GM11168 (cell line): ENCODE measurements around the gene KCNQ1.

Experiments
- in situ Hi-C: fragments of 300-500 bp; cut with MboI; formaldehyde crosslinking; loops from one replicate; pipeline ENCODE4 v1.12.0; 2022; ENCODE audit warnings: low sequenced_read_pairs; ENCODE audit not compliant: unreplicated experiment

The KCNQ1 gene

DNA sequence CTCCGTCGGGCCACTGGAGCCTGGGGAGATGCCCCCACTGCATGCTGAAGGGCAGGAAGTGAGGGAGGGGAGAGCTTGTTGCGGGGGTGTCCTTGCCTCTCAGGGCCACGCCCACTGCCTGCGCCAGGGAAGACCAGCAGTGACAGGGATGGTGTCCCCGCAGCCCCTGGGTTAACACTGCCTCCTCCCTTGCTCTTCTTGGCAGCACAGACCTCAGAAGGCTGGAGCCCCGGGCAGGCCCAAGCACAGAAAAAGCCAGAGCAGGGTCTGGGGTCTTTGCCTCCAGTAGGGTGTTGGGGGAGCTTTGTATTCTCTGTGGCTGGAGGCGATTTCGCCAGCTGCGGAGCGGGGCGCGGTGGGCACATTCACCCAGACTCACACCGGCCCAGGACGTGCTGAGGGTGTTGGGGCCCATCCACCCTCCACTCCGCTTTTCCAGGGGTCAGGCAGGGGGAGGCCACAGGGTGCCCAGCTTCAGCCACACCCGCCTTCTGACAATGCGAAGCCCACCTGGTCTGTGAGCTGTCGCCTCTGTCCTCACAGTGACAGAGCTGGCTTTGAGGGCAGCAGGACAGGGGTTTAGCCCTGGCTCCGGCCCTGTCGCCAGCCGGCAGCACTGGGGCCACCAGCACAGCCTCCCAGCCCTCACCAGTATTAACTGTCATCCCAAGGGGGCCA is 357.0 kb downstream of the KCNQ1 start:
- in situ Hi-C loops: no loop called here

GRCh38 chr11:2802389-2803185 is 357.8 kb downstream of the KCNQ1 start:
- in situ Hi-C loops: no loop called here

- in situ Hi-C loops: no loop called here
Measured at GRCh38 chr11:2803186-2804091, 358.6 kb downstream of the KCNQ1 start.

DNA sequence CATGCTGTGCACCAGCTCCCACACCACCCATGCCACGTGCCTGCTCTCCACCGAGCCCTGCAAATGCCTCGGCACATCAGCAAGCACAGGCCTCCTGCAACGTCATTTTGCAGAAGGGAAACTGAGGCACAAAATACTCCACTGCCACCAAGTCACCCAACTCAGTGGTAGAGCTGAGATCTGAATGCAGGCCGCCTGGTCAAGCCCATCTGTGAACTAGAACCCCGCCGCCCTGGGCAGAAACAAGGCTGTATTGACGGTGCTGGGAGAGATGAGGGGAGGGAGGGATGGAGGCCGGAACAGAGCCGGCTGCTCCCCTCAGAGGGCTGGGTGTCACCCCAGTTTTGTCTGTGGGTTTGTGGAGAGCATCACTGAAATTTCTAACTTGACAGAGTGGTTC is 359.4 kb downstream of the KCNQ1 start:
- in situ Hi-C loops: no loop called here

GRCh38 chr11:2804701-2805387 is 360.0 kb downstream of the KCNQ1 start:
- in situ Hi-C loops: no loop called here

DNA sequence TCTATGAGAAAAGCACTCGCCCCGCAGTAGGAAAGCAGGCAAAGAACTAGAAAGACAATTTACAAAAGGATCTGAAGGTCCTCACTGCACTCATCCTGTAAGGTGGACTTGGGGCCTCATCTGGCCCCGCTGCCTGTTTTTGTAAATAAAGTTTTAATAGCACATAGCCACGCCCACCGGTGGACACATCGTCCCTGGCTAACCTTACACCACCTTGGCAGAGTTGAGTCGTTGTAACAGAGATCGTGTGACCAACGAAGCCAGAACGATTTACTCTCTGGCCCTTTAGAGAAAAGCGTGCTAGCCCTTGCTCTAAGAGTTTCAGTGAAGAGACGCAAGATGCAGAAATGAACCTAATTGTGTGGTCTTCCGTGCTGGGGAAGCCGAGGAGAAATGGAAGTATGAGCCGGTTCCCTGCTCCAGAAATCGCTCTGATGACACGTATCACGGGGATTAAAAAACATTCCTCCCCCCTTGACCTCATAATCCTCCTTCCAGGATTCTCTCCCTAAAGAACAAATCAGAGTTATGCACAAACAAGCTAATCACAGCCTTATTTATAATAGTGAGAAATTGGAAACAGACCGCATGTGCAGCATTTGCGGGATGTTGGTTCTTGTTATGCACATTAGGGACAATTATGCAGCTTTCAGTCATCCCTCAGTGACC is 360.7 kb downstream of the KCNQ1 start:
- in situ Hi-C loops: no loop called here

GRCh38 chr11:2806351-2807024 is 361.7 kb downstream of the KCNQ1 start:
- in situ Hi-C loops: no loop called here

- in situ Hi-C loops: no loop called here
Measured at GRCh38 chr11:2807025-2807681, 362.3 kb downstream of the KCNQ1 start.

DNA sequence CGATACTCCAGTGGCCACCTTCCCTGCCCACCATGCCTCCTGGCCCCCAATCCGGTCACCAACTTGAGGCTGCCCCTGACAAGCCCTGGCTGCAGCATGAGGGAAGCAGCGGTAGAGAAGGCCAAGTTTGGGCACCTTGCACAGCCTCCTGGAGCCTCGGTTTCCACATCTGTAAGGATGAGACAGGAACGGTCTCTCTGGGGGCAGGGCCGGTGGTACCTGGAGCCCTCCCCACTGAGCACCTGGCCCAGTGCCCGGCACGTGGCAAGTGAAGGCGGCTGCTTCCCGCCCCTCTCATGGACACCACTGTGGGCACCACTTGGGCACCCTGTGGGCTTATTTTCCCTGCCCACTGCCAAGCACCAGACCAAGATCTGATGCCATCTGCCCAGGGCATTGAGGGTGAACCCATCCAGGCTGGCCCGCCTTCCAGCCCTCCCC is 363.0 kb downstream of the KCNQ1 start:
- in situ Hi-C loops: no loop called here

DNA sequence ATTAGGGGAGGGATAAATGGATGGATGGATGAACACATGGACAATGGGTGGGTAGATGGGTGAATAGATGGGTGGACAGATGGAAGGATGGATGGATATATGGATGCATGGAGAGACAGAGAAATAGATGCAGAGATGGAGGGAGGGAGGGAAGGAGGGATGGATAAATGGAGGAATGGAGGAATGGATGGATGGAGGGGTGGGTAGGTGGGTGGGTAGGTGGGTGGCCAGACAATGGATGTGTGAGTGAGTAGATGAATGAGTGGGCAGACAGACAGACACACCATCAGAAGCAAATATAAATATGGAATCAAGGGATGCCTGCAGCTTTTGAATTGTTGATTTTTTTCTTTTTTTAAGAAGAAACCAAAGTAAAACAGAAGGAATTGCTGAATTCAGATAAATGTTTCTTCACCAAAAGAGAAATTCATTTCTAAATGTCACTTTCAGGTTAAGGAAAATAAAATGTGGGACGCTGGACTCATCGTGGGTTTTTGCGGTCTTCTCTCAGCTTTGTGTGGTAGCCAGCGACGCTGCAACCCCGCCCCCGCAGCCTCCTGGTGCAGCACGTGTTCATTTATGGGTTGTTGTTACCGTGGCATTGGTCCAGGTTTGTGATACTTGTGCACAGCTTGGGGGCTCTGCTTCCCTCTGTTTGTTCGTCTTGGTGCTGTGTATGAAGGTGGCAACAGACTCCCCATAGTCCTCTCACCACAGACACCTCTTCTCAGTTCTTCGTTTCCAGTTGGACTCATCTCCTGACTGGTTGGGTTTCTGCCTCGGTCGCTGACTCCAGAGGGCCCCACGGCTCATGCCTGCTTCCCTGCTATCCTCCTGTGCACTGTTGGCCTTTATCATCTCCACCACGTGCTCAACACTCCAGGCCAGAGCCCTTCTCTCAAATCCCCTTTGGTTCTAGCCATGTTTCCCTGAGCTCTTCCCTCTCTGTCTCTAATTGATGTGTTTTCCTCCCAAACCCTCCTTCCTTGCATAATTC is 364.3 kb downstream of the KCNQ1 start:
- in situ Hi-C loops: no loop called here

DNA sequence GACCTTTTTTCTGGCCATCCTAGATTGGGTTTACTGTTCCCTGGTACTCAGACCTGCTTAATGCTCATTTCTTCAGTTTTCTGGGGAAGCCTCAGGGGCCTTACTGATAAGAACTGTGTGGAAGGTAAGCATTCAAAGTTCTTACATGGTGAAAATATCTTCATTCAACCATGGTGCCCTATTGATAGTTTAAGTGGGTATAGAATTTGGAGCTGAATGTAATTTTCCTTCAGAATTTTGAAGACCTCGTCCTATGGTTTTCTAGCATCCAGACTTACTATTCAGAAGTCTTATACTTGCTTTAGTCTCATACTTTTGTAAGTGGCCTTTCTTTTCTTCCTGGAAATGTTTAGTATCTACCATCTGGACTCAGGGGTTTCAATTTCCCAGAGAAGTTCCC is 365.0 kb downstream of the KCNQ1 start:
- in situ Hi-C loops: no loop called here

DNA sequence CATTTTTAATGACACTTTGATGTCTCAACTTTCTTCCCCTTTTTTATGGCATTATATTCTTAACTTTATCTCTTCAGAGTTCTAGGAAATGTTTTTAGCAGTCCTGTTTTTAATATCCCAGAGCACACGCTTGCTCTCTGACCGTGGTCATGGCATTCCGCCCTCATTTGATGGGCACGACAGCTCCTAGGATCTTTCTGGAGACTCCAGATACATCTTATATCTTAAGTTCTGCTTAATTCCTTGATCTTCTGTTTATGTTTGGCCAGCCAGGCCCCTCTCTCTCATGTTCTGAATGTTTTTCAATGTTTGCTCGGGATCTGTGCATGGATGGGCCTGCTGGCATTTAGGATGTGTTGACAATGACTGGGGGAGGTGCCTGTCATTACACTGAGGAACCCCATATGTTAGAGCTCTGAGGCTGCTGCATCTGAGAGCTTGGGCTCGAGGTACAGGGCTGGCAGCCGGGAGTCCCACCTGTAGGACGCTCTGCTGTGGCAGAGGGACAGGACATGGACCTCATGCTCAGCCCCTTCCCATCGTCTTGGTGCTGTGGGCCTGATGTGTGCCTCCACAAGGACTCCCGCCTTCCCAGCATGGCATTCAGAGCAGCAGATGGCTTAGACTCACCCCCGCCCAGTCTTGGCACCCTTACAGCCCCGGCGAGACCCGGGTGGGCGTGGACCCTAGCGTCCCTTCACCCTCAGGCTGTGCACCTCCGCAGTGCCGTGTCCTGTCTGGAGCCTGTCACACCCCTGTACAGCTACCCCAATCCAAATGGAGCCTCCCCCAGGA is 365.8 kb downstream of the KCNQ1 start:
- in situ Hi-C loops: no loop called here

GRCh38 chr11:2811206-2812091 is 366.6 kb downstream of the KCNQ1 start:
- in situ Hi-C loops: no loop called here

GRCh38 chr11:2812371-2812991 is 367.7 kb downstream of the KCNQ1 start:
- in situ Hi-C loops: no loop called here
